Subcutaneous adipose tissue (tissue), 4 donors: Measurements from ENCODE around the gene MORC1. TPM values are rescaled to one million over a fixed set of nuclear protein-coding genes. Genes with fewer than 3 reads are reported as not detected.

Source experiments
- CTCF ChIP-seq: fragments of 450-650 bp; IDR thresholded peaks from one replicate; pipeline ENCODE4 v1.5.1; 2016; ENCODE audit warnings: low read depth, mild to moderate bottlenecking, control low read depth, antibody characterized with exemption, moderate library complexity
- total RNA-seq, 4 donors: library from RNA; depleted of rRNA; stranded (reverse); fragments of >200 nt; gene quantifications; one replicate each; pipeline ENCODE4 v1.1.0, GENCODE V29; 2016

Gene MORC1
- total RNA-seq, 4 donors from 2014 or later: 0.17 TPM; not detected in 3

DNA sequence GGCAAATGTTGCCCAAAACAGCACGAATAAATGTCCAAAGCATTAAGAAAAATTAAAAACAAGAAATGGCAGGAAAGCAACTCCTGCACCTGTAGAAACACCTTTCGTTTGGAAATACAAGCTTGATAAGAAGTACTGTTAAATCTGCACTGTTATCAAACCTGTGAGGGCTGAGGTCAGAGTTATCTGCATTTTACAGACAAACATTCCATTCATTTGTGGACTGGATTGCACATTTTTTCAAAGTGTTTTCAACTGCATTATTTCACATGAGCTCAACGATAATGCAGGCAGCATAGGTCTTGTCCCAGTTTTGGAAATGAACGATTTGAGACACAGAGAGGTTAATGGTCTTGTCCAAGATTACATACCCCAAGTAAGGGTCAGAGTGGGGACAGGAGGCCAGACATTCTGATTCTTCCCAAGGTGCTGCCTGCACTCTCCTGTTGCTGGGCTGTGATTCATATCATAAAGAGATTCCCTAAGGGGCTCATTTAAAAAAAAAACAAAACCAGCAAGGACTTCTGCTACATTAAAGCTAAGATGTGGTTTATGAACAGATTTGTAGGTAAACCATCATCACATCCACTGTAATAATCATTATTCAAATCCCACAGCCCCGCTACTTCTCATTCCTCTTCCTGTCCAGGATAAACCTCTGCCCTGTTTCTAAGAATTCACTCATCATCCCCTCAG, 177.2 kb downstream of the MORC1 start:
- TF ChIP-seq CTCF: no peak

- TF ChIP-seq CTCF: no peak
These were observed 177.8 kb downstream of the MORC1 start for GRCh38 chr3:108940166-108940565.

GRCh38 chr3:108936924-108937689, 180.8 kb downstream of the MORC1 start:
- TF ChIP-seq CTCF: no peak

DNA sequence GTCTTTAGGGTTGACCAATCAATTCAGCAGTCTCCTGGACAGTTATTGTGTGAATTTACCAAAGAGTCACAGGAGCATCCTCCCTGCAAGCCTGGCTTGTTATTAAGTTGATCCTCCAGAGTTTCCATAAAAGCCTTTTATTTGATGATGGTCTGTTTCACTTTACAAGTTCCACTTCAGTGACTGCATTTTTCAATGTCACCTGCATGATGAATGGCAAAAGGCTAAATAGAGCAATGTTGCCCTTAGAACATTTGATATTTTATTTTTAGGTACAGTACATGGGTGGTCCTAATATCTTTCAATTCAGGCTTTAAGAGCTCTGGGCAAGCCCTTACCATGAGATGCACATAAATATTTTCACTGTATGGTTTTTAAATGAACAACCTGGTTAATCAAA, 186.9 kb downstream of the MORC1 start:
- no peak for TF ChIP-seq CTCF

- no peak for TF ChIP-seq CTCF
These were observed 199.1 kb downstream of the MORC1 start for GRCh38 chr3:108918866-108919265.

DNA sequence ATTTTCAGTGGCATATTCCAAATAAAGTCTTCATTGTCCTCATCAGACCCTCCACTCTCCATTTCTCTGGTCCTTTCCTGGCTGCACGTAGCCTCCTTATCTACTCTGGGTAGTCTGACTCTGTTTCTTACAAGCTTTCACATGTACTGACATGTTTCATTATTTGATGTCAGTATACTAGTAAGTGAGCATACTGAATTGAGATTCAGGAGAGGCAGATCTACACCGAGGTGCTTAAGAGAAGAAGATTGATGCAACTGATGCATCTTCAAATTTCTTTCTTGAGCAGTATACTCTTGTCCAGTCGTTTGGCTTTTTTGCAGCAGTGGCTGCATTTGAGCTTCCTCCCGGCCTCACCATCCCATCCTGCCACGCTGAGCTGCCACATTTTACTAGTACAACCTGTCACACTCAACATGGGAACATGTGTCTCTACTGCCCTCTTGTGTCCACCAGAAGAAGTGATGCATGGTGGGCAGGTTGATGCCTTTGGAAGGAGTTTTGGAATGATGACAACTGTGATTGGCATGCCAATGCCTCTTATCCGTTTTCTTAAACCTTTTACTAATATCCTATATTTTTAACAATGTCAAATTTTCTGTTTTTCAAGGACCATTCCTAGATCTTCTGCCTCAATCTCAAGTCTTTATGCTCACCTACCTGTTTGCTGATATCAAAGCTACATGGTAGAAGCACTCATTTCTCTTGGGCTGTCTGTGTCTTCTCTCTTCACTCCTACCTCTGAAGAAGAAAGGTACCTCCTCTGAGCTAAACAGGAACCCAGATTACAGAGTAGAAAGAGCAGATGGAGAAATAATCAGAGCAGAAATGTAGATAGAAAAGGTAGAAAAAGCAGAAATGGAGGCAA, 202.9 kb downstream of the MORC1 start:
- no peak for TF ChIP-seq CTCF

- no peak for TF ChIP-seq CTCF
These were observed 208.1 kb downstream of the MORC1 start for GRCh38 chr3:108909799-108910198.
